ENCODE results near the gene NPAS3. TPM values are rescaled to one million over a fixed set of nuclear protein-coding genes. Genes with fewer than 3 reads are reported as not detected.

The NPAS3 gene
- polyA plus RNA-seq, 2 of the 4 experiments (the other 2 are of a cell fraction) = not detected

DNA sequence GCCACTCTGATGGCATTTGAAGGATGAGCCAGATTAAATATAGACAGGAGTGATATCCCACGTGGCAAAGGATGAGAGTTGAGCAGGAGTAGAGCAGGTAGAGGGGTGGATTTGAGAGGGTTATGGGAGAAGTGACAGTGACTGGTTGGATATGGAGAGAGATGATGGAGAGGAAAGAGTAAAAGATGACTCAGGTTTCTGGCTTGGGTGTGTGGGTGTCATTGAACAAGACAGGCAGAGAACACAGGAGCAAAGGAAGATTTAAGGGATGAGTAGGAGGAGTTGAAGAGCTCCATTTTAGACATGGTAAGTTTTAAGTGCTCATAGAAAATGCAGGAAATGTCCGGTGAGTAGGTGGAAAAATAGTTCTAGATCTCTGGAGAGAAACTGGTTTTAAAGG, 875.3 kb downstream of the NPAS3 start:
- no peak for ATAC-seq
- FAIRE-seq = no peak
- TF ChIP-seq, protein P1, sequence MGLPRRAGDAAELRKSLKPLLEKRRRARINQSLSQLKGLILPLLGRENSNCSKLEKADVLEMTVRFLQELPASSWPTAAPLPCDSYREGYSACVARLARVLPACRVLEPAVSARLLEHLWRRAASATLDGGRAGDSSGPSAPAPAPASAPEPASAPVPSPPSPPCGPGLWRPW (IDR thresholded peaks at IDR 0.05) = no peak
- TF ChIP-seq, protein P2, sequence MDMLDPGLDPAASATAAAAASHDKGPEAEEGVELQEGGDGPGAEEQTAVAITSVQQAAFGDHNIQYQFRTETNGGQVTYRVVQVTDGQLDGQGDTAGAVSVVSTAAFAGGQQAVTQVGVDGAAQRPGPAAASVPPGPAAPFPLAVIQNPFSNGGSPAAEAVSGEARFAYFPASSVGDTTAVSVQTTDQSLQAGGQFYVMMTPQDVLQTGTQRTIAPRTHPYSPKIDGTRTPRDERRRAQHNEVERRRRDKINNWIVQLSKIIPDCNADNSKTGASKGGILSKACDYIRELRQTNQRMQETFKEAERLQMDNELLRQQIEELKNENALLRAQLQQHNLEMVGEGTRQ (IDR thresholded peaks at IDR 0.05) = no peak
- TF ChIP-seq ZFP36 (IDR thresholded peaks at IDR 0.05; ENCODE audit: borderline replicate concordance, partially characterized antibody) (no peak), GATA3 (IDR thresholded peaks at IDR 0.05; ENCODE audit: borderline replicate concordance) (no peak), NFE2L2 (conservative IDR thresholded peaks at IDR 0.05; ENCODE audit: low read length) (no peak), HEYL (CRISPR knock-in tag; IDR thresholded peaks at IDR 0.05) (no peak), HDAC2 (IDR thresholded peaks at IDR 0.05) (no peak), POLR2AphosphoS2 (conservative IDR thresholded peaks at IDR 0.05; ENCODE audit: low read length) (no peak), EP300 (IDR thresholded peaks at IDR 0.05) (no peak), EHMT2 (IDR thresholded peaks at IDR 0.05; ENCODE audit: low read depth) (no peak), ZSCAN20 (CRISPR knock-in tag; IDR thresholded peaks at IDR 0.05) (no peak), HOXB5 (CRISPR knock-in tag; IDR thresholded peaks at IDR 0.05) (no peak), FOXS1 (CRISPR knock-in tag; IDR thresholded peaks at IDR 0.05) (no peak), MAZ (IDR thresholded peaks at IDR 0.05; ENCODE audit: borderline replicate concordance, low read depth, low read length) (no peak), PHF8 (IDR thresholded peaks at IDR 0.05; ENCODE audit: borderline replicate concordance, low read depth) (no peak), CBX8 (IDR thresholded peaks at IDR 0.05) (no peak), TFCP2L1 (CRISPR knock-in tag; IDR thresholded peaks at IDR 0.05) (no peak)
- TF ChIP-seq, protein P3, sequence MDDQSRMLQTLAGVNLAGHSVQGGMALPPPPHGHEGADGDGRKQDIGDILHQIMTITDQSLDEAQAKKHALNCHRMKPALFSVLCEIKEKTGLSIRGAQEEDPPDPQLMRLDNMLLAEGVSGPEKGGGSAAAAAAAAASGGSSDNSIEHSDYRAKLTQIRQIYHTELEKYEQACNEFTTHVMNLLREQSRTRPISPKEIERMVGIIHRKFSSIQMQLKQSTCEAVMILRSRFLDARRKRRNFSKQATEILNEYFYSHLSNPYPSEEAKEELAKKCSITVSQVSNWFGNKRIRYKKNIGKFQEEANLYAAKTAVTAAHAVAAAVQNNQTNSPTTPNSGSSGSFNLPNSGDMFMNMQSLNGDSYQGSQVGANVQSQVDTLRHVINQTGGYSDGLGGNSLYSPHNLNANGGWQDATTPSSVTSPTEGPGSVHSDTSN (IDR thresholded peaks at IDR 0.05) = no peak
- Histone ChIP-seq H3K9me3 (no peaks in the 10 kb centered on the region), H3K4me1 (no peaks in the 10 kb centered on the region), H3K4me2 (no peak overlapping the region), H3K27ac (no peak overlapping the region), H3K4me3 (no peak overlapping the region)
- CTCF ChIA-PET = no interaction called here
- DNase-seq (ENCODE audit: low read depth in 1 of 2, low spot score in 1 of 2) = no peak
- POLR2A ChIA-PET = no interaction called here
- WGBS (ENCODE audit: missing lambda C conversion rate) = 13% methylated on average over 2 of the region's 2 CpGs

DNA sequence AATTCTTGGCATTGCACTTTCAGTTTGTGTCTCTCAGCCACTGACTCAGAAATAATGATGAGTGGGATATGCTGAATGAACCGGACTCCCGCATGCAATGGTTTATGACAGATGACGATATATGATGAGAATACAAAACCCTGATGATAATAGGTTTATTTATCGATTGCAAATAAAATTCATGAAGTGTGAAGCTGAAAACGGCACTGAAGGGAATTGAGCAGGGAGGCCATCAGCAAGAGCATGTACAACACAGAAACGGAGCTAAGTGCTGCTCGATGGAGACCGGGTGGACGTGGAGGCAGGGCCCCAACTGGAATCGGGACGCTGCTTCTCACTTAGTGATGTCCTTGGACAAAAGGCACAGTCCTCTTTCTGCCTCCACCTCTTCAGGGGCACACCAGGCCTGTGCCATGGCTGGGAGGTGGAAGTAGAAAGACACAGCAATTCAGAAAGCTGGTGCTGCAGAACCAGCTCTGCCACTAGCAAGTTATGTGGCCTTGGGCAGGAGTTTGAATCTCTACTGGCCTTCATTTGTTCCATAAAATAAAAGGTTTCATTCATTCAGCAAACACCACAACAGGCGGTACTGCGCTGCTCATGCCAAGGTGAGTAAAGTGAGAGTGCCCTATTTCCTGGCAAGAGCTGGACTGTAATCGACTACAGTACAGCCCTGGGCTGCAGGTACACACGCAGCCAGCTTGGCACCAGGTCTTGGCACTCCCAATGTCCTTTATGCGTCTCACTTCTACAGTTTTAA, 895.2 kb downstream of the NPAS3 start:
- no peak for DNase-seq (ENCODE audit: low read depth in 1 of 2, low spot score in 1 of 2)
- FAIRE-seq = no peak
- POLR2A ChIA-PET = no interaction called here
- Histone ChIP-seq H3K9me3 (no peaks in the 10 kb centered on the region), H3K27ac (no peak overlapping the region), H3K4me2 (no peak overlapping the region), H3K4me3 (no peak overlapping the region), H3K4me1 (no peaks in the 10 kb centered on the region)
- ATAC-seq = no peak
- CTCF ChIA-PET = interaction anchor here (1.2 kb wide), 2 partner anchors 41 to 394 kb away, joined by 3 to 5 read pairs; no protein-coding TSS in a partner anchor
- WGBS (ENCODE audit: missing lambda C conversion rate) = 67% methylated on average over 16 of the region's 16 CpGs
- TF ChIP-seq CHD2 (IDR thresholded peaks at IDR 0.05; ENCODE audit: low read length, partially characterized antibody) = no peak
- TF ChIP-seq, protein P4, sequence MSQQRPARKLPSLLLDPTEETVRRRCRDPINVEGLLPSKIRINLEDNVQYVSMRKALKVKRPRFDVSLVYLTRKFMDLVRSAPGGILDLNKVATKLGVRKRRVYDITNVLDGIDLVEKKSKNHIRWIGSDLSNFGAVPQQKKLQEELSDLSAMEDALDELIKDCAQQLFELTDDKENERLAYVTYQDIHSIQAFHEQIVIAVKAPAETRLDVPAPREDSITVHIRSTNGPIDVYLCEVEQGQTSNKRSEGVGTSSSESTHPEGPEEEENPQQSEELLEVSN (IDR thresholded peaks at IDR 0.05; ENCODE audit: borderline replicate concordance, low read depth) = no peak
- no peak for TF ChIP-seq PHF8 (IDR thresholded peaks at IDR 0.05; ENCODE audit: borderline replicate concordance, low read depth)
- no peak for TF ChIP-seq MAZ (IDR thresholded peaks at IDR 0.05; ENCODE audit: borderline replicate concordance, low read depth, low read length)
- TF ChIP-seq, protein P5, sequence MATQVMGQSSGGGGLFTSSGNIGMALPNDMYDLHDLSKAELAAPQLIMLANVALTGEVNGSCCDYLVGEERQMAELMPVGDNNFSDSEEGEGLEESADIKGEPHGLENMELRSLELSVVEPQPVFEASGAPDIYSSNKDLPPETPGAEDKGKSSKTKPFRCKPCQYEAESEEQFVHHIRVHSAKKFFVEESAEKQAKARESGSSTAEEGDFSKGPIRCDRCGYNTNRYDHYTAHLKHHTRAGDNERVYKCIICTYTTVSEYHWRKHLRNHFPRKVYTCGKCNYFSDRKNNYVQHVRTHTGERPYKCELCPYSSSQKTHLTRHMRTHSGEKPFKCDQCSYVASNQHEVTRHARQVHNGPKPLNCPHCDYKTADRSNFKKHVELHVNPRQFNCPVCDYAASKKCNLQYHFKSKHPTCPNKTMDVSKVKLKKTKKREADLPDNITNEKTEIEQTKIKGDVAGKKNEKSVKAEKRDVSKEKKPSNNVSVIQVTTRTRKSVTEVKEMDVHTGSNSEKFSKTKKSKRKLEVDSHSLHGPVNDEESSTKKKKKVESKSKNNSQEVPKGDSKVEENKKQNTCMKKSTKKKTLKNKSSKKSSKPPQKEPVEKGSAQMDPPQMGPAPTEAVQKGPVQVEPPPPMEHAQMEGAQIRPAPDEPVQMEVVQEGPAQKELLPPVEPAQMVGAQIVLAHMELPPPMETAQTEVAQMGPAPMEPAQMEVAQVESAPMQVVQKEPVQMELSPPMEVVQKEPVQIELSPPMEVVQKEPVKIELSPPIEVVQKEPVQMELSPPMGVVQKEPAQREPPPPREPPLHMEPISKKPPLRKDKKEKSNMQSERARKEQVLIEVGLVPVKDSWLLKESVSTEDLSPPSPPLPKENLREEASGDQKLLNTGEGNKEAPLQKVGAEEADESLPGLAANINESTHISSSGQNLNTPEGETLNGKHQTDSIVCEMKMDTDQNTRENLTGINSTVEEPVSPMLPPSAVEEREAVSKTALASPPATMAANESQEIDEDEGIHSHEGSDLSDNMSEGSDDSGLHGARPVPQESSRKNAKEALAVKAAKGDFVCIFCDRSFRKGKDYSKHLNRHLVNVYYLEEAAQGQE (IDR thresholded peaks at IDR 0.05) = no peak
- TF ChIP-seq, protein P6, sequence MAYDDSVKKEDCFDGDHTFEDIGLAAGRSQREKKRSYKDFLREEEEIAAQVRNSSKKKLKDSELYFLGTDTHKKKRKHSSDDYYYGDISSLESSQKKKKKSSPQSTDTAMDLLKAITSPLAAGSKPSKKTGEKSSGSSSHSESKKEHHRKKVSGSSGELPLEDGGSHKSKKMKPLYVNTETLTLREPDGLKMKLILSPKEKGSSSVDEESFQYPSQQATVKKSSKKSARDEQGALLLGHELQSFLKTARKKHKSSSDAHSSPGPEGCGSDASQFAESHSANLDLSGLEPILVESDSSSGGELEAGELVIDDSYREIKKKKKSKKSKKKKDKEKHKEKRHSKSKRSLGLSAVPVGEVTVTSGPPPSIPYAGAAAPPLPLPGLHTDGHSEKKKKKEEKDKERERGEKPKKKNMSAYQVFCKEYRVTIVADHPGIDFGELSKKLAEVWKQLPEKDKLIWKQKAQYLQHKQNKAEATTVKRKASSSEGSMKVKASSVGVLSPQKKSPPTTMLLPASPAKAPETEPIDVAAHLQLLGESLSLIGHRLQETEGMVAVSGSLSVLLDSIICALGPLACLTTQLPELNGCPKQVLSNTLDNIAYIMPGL (CRISPR knock-in tag; IDR thresholded peaks at IDR 0.05; ENCODE audit: borderline replicate concordance) = no peak
- TF ChIP-seq, protein P2 (IDR thresholded peaks at IDR 0.05) = no peak

Data from A549 (cell line).